CD4-positive, alpha-beta T cell (primary cell): ENCODE results near the gene CEACAM16. TPM values are rescaled to one million over a fixed set of nuclear protein-coding genes. Genes with fewer than 3 reads are reported as not detected.

Experiments used
- ATAC-seq: fragments of 200-7000 bp; cut with Tn5 transposase; one replicate; pipeline ENCODE4 v1.10.0; 2022; ENCODE audit warnings: mild to moderate bottlenecking; ENCODE audit not compliant: poor library complexity
- CTCF ChIA-PET: fragments of 350-600 bp; sonication (Branson Sonifier 250); formaldehyde crosslinking; loops from one replicate; lab custom pipeline; 2021; ENCODE audit warnings: antibody characterized with exemption, inconsistent platforms; lab: Charles Lee
- POLR2A ChIA-PET: fragments of 350-600 bp; sonication (Branson Sonifier 250); formaldehyde crosslinking; loops from one replicate; lab custom pipeline; 2021; ENCODE audit warnings: antibody characterized with exemption, inconsistent platforms; lab: Charles Lee
- DNase-seq, 14 experiments: peaks; one replicate each; pipeline ENCODE4 v3.0.0-alpha.2; 2013 to 2020; ENCODE audit warnings: mixed read lengths in 2 of 14
- H3K27ac ChIP-seq, 2 donors: one replicate each; pipeline versions ENCODE4 v1.5.1 to v1.7.0; 2013; ENCODE audit warnings: low read length in 2 of 2, low read depth in 1 of 2, mild to moderate bottlenecking in 1 of 2
- H3K27me3 ChIP-seq, 2 experiments: 1 replicate in 1 of 2; 2 replicates in 1 of 2; pipeline versions ENCODE4 v1.6.1 to v1.7.0; 2013; ENCODE audit warnings: low read length in 2 of 2, control low read depth in 1 of 2, mild to moderate bottlenecking in 1 of 2, moderate library complexity in 1 of 2; ENCODE audit not compliant: insufficient read depth in 2 of 2, control insufficient read depth in 1 of 2
- H3K36me3 ChIP-seq: one replicate; pipeline ENCODE4 v1.6.1; 2013; ENCODE audit warnings: low read length, control low read depth; ENCODE audit not compliant: insufficient read depth
- H3K4me1 ChIP-seq: one replicate; pipeline ENCODE4 v1.6.1; 2013; ENCODE audit warnings: low read length, control low read depth; ENCODE audit not compliant: insufficient read depth
- H3K4me3 ChIP-seq: one replicate; pipeline ENCODE4 v1.5.1; 2013; ENCODE audit warnings: mild to moderate bottlenecking, low read length, moderate library complexity
- H3K9me3 ChIP-seq, 2 experiments: 1 replicate in 1 of 2; 2 replicates in 1 of 2; pipeline versions ENCODE4 v1.6.1 to v1.7.0; 2013; ENCODE audit warnings: low read length in 2 of 2, mild to moderate bottlenecking in 2 of 2, control low read depth in 1 of 2, moderate library complexity in 1 of 2; ENCODE audit not compliant: control insufficient read depth in 1 of 2, insufficient read depth in 1 of 2
- H3K27ac Mint-ChIP-seq: one replicate; pipeline ENCODE4 v1.8.0; 2020; ENCODE audit warnings: mixed read lengths
- H3K27me3 Mint-ChIP-seq: one replicate; pipeline ENCODE4 v1.8.0; 2021; ENCODE audit warnings: mixed read lengths
- H3K36me3 Mint-ChIP-seq: one replicate; pipeline ENCODE4 v1.8.0; 2021; ENCODE audit warnings: low read depth, mixed read lengths
- H3K4me1 Mint-ChIP-seq: one replicate; pipeline ENCODE4 v1.8.0; 2021; ENCODE audit warnings: low read depth, mixed read lengths
- H3K4me3 Mint-ChIP-seq: one replicate; pipeline ENCODE4 v1.8.0; 2020; ENCODE audit warnings: mild to moderate bottlenecking, mixed read lengths
- H3K9me3 Mint-ChIP-seq: one replicate; pipeline ENCODE4 v1.8.0; 2020; ENCODE audit warnings: mixed read lengths
- CTCF ChIP-seq: fragments of 200-600 bp; IDR thresholded peaks from one replicate; pipeline ENCODE4 v1.8.0; 2022; ENCODE audit warnings: antibody characterized with exemption, mild to moderate bottlenecking
- intact Hi-C, 2 experiments: fragments of 100-400 bp; cut with DNase I in 1 of 2; cut with micrococcal nuclease in 1 of 2; formaldehyde crosslinking; loops; one replicate each; pipeline versions ENCODE4 v1.15.1 to v1.9.0; 2023 to 2025; cut with DNase I, micrococcal nuclease
- total RNA-seq, 174 experiments: library from RNA in 2 of 174; stranded (reverse) in 2 of 174; gene quantifications; one replicate each; pipeline ENCODE4 v1.2.3 and lab custom pipeline; 2021 to 2026

The CEACAM16 gene
- total RNA-seq, 2 experiments from 2014 or later: not detected

- Histone ChIP-seq H3K36me3 (no peaks in the 10 kb centered on the region), H3K27me3 (peaks cover 0 to 3% of the 10 kb centered on the region in 2 experiments), H3K4me1 (peaks cover 27% of the 10 kb centered on the region), H3K27ac (no peak overlapping the region), H3K9me3 (no peaks in the 10 kb centered on the region), H3K4me3 (no peak overlapping the region)
- peaks cover 14% of the 10 kb centered on the region for H3K4me1 Mint-ChIP-seq
- no peak overlapping the region for H3K4me3 Mint-ChIP-seq
- intact Hi-C loops: loop anchor here in 1 of 2 experiments (5.0 kb wide), 1 partner anchor 124 kb away; the partner anchor contains the start of gene NECTIN2
- no peak overlapping the region for H3K27ac Mint-ChIP-seq
- no peak for DNase-seq
- H3K36me3 Mint-ChIP-seq: no peaks in the 10 kb centered on the region
- no peak for TF ChIP-seq CTCF
- H3K9me3 Mint-ChIP-seq: no peaks in the 10 kb centered on the region
- peak; percentile 55 for ATAC-seq
- ChIA-PET CTCF (interaction anchor here (0.7 to 10.4 kb wide), 25 partner anchors 11 to 232 kb away, joined by 3 to 325 read pairs (median 5); partner anchors contain the start of genes CLPTM1 and NECTIN2), POLR2A (interaction anchor here (0.7 to 2.2 kb wide), 10 partner anchors 9 to 167 kb away, joined by 3 to 52 read pairs (median 4); partner anchors contain the start of gene TOMM40)
- no peaks in the 10 kb centered on the region for H3K27me3 Mint-ChIP-seq
Observed at GRCh38 chr19:44723299-44723951, 24.5 kb downstream of the CEACAM16 start.

GRCh38 chr19:44723952-44724319 lies 25.0 kb downstream of the CEACAM16 start:
- no peak overlapping the region for H3K27ac ChIP-seq
- no peak overlapping the region for H3K4me3 ChIP-seq
- peaks cover 14% of the 10 kb centered on the region for H3K4me1 Mint-ChIP-seq
- H3K27me3 Mint-ChIP-seq: no peaks in the 10 kb centered on the region
- H3K36me3 Mint-ChIP-seq: no peaks in the 10 kb centered on the region
- peaks cover 27% of the 10 kb centered on the region for H3K4me1 ChIP-seq
- no peaks in the 10 kb centered on the region for H3K36me3 ChIP-seq
- POLR2A ChIA-PET: interaction anchor here (0.7 to 2.2 kb wide), 10 partner anchors 10 to 167 kb away, joined by 3 to 52 read pairs (median 4); partner anchors contain the start of gene TOMM40
- intact Hi-C loops: loop anchor here (1.0 to 5.0 kb wide), 5 partner anchors 23 to 123 kb away; partner anchors contain the start of gene NECTIN2 (in 1 of the 2)
- no peak overlapping the region for H3K27ac Mint-ChIP-seq
- DNase-seq (peak; percentile 57 to 89 (median 76)), ATAC-seq (peak; percentile 95)
- no peaks in the 10 kb centered on the region for H3K9me3 ChIP-seq
- CTCF ChIA-PET: interaction anchor here (0.7 to 10.4 kb wide), 25 partner anchors 11 to 231 kb away, joined by 3 to 325 read pairs (median 5); partner anchors contain the start of genes CLPTM1 and NECTIN2
- no peak overlapping the region for H3K4me3 Mint-ChIP-seq
- peak; percentile 97 for TF ChIP-seq CTCF
- H3K9me3 Mint-ChIP-seq: no peaks in the 10 kb centered on the region
- H3K27me3 ChIP-seq: peaks cover 0 to 3% of the 10 kb centered on the region in 2 experiments

GRCh38 chr19:44725251-44725650 lies 26.3 kb downstream of the CEACAM16 start:
- no peak for ATAC-seq
- no peak overlapping the region for H3K27ac Mint-ChIP-seq
- peaks cover 0 to 3% of the 10 kb centered on the region in 2 experiments for H3K27me3 ChIP-seq
- ChIA-PET POLR2A (interaction anchor here (1.0 to 2.2 kb wide), 4 partner anchors 28 to 49 kb away, joined by 3 to 52 read pairs (median 8); no protein-coding TSS in a partner anchor), CTCF (interaction anchor here (1.0 to 10.4 kb wide), 3 partner anchors 36 to 59 kb away, joined by 4 to 325 read pairs (median 49); no protein-coding TSS in a partner anchor)
- H3K4me1 Mint-ChIP-seq: peaks cover 14% of the 10 kb centered on the region
- no peaks in the 10 kb centered on the region for H3K9me3 ChIP-seq
- no peaks in the 10 kb centered on the region for H3K9me3 Mint-ChIP-seq
- H3K4me3 Mint-ChIP-seq: no peak overlapping the region
- TF ChIP-seq CTCF: no peak
- H3K36me3 Mint-ChIP-seq: no peaks in the 10 kb centered on the region
- DNase-seq: peak in 2 of 14 experiments; percentile 29 to 44
- no peak overlapping the region for H3K4me3 ChIP-seq
- intact Hi-C loops: loop anchor here in 1 of 2 experiments (2.0 kb wide), 1 partner anchor 22 kb away; no protein-coding TSS in a partner anchor
- H3K27ac ChIP-seq: no peak overlapping the region
- H3K4me1 ChIP-seq: peaks cover 27% of the 10 kb centered on the region
- no peaks in the 10 kb centered on the region for H3K27me3 Mint-ChIP-seq
- no peaks in the 10 kb centered on the region for H3K36me3 ChIP-seq
